Uterus (tissue), 2 donors: ENCODE measurements around the gene TROAP.

Experiments used
- POLR2A ChIP-seq, 2 donors: fragments of 450-650 bp; IDR thresholded peaks; one replicate each; pipeline ENCODE4 v1.6.1; 2016; ENCODE audit warnings: antibody characterized with exemption in 2 of 2, mild to moderate bottlenecking in 1 of 2, moderate library complexity in 1 of 2
- TF ChIP-seq, protein P1 (sequence below), 4 experiments: fragments of 200-600 bp in 2 of 4; fragments of 450-650 bp in 2 of 4; sonication (generic) in 2 of 4; IDR thresholded peaks; one replicate each; pipeline ENCODE4 v1.5.1; 2016 to 2019; ENCODE audit warnings: antibody characterized with exemption in 4 of 4, mild to moderate bottlenecking in 2 of 4, moderate library complexity in 1 of 4

DNA sequence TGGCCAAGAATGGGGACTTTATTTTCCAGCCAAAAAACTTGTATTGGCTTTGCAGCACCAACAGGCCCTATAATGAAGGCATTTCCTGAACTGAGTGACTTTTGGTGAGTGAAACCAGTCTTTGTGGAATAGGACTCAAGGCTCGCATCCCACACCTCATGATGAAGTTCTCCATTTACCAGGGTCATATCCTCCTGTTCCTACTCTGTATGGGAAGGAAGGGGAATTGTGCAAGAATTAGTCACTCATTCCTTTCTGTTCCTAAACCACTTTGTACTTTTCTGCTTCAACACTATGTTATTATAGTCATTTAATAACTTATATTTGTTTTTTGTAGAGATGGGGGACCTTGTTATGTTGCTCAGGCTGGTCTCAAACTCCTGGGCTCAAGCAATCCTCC lies 41.9 kb downstream of the TROAP start:
- TF ChIP-seq, protein P1, sequence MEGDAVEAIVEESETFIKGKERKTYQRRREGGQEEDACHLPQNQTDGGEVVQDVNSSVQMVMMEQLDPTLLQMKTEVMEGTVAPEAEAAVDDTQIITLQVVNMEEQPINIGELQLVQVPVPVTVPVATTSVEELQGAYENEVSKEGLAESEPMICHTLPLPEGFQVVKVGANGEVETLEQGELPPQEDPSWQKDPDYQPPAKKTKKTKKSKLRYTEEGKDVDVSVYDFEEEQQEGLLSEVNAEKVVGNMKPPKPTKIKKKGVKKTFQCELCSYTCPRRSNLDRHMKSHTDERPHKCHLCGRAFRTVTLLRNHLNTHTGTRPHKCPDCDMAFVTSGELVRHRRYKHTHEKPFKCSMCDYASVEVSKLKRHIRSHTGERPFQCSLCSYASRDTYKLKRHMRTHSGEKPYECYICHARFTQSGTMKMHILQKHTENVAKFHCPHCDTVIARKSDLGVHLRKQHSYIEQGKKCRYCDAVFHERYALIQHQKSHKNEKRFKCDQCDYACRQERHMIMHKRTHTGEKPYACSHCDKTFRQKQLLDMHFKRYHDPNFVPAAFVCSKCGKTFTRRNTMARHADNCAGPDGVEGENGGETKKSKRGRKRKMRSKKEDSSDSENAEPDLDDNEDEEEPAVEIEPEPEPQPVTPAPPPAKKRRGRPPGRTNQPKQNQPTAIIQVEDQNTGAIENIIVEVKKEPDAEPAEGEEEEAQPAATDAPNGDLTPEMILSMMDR (IDR thresholded peaks at IDR 0.05) = no peak
- no peak for TF ChIP-seq POLR2A (IDR thresholded peaks at IDR 0.05)
